AML-193 (cell line): Measurements from ENCODE around the gene CA10.
A peak's percentile ranks its signal among the peaks of the same experiment; 100 is the strongest.

ENCODE experiments used
- DNase-seq, 2 experiments: peaks; one replicate each; lab custom pipeline; 2025; lab: John Stamatoyannopoulos, UW

The CA10 gene

DNA sequence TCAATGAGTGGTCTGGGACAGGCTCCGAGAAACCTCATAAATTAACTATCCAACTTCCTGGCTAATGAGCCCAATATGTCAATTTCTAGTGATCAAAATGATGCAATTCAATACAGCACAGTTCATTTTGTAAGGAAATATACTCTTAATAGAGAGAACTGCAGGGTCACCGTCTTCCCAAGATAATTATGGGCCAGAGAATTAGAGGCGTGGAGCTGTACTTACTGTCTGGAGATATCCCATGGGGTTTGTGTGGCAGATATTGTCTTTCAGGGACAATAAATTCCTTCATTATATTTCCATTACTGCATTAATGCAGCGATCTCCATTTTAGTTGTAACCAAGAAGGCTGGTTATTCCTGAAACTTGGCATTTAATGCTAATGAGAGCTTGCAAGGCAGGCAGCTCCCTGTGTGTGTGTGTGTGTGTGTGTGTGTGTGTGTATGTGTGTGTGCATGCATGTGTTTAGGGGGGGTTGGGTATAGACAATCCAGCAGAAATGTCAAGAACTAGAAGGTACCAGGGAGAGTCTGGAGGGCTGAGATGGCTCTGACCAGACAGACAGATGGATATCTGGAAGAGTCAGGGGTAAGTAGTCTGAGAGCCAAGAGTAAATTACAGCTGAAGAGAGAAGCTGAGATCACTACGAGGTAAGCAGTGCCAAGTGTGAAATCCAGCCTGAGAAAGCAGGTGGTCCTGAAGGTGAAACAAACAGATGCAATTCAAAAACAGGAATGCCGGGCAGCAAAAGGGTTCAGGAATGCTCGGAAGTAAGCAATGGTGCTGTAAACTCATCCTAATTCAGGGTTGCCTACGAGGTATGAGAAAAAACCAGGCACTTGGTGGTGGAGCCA is 393.0 kb downstream of the CA10 start:
- DNase-seq = no peak

DNA sequence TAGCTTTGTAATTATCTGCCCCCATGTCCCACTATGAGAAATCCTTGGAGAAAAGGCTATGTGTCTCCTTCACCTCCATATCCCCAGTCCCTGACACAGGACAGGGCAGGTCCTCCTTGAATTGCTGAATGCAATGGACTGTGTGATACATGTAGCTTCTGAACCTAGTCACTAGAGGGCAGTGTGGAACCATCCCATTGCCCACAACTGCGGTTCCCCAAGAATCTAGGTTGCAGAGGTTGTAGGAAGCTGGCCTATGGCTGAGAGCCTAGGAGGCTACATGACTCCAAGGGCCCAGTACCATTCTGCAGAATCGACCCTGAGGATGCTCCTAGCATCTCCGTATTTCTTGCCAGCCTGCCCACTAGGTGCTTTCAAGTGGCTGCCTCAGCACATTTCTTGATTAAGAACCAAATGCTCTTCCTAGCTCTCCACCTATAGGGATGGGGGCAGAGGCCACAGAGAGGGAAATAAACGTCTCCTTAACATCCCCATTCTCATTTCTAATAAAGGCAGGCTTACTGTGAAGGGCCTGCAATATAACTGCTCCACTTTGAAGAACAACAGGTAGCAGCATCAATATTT is 394.0 kb downstream of the CA10 start:
- peak; percentile 65 to 75 for DNase-seq

DNA sequence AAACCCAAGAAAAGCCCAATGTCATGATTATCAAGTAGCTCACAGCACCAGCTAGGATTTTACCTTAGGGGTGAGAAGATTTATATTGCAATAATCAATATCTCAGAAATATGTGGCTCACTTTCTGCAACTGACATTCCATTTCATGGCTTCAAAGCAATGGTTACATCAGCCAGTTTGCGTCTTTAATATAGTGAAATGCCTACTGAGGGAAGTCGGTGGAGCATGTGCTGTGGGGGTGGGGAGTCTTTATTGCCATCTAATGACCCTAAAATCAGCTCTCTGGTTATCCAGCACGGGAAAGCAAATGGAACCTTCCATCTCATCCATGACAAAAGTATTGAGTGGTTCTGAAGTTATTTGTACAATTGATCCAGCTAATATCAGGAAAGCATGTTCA is 395.5 kb downstream of the CA10 start:
- DNase-seq = no peak

DNA sequence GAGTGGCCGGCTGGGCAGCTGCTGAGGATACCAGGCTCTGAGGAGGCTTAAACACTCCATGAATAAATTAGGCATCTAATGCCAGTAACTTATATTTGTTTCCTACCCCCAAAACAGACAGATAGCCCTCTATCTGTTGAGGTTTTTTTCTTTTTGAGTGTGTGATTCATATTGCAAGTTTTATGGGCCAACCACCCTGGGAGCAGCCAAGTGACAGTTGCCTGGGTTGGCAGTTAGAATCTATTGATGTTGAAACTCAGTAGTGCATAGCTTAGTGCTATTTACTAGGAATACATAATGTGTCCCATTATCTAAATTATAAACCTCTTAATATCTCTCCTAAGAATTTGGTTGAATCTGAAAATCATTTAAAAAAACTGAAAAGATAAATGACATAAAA is 397.4 kb downstream of the CA10 start:
- DNase-seq = no peak

DNA sequence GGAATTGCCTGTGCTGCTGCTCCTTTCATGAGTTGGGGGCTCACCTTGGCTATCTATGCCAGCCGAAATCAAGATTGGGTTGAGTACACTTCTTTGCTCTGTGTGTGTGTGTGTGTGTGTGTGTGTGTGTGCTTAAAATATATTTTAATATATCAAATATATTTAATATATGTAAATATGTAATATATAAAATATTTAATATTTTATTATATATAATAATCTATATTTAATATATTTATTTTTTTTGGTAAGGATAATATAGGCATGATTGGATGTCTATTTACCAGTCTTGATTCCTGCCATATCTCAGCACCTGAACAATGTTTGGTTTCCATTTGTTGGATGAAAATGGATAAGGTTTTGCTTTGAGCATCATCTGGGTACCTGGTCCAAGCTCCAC is 399.3 kb downstream of the CA10 start:
- DNase-seq = no peak

DNA sequence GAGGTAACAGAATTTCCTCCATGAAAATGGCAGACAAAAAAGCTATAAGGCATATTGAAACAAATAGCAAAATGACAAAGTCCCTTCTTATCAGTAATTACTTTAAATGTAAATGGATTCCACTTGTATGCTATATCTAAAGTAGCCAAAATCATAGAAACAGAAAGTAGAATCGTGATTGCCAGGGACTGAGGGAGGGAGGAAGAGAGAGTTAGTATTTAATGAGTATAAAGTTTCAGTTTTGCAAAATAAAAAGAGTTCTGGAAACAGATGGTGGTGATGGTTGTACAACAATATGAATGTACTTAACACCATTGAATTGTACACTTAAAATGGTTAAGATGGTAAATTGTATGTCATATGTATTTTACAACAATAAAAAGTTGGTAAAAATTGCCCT is 407.4 kb downstream of the CA10 start:
- DNase-seq = no peak

DNA sequence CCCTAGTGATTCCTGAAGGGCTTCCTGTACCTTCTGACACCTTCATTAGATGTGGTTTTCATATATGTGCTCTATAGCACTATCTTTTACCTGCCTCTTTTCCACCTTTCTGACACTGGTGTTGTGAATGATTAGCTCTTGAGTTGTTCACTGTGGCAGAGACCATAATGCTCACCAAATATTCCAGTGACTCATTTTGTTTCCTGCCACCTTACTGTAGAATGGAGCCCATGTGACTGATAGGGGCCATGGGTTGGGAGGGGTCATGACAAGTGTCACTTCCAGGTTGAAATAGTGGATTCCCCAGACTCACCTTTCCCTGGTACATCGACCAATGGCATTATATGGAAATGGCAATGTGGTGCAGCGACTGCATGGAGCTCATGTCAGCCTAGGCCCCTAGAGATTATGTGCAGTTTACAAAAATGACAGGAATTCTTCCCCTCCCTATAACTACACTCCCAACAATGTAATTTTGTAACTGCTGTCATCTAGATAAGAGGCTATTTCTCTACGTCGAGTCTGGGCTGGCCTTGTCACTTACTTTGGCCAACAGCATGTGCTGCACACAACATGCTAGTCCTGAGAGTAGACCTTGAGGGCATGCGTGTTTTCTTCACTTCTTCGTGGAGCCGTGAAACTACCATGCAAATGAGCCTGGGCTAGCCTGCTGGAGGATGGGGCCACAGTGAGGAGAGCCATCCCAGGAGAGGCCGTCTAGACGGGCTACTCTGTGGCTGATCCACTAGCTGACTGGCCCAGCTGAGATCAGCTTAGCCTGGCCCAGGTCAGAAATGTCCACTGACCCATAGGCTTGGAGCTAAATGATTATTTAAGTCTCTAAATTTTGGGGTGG is 409.5 kb downstream of the CA10 start:
- DNase-seq = no peak

DNA sequence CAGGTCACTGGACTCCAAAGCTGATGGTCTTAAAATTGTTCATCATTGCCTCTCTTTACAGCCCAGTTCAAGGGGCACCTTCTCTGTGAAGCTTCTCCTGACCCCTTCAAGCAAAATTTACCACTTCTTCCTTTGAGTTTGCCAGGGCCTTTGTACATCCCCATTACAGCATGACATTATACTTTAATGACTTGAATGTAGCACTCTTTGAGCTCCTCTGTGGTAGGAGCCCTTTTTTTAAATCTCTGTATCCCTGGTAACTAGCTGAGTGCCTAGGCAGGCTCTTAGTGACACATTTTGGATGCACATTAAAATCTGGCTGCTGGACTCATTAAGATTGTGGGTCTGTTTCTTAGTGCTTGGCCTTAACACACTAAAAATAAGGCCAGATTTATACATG is 412.1 kb downstream of the CA10 start:
- no peak for DNase-seq

DNA sequence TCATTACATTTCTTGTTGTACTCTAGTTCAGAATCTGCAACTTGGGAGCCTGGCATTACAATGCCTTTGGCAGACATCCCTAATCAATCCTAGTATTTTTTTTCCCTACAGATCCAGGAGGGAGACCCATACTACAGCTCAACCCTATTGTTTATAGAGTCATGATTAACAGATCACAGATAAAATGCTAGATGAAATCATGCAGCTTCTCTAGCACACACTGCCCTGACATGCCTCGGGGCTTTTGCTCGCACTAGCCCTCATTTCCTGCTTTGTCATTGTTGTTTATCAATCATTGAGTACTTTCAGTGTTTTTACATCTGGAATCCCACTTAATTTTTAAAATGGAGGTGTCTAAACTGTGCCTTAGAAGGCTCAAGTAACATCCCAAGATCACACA is 412.5 kb downstream of the CA10 start:
- DNase-seq = no peak

DNA sequence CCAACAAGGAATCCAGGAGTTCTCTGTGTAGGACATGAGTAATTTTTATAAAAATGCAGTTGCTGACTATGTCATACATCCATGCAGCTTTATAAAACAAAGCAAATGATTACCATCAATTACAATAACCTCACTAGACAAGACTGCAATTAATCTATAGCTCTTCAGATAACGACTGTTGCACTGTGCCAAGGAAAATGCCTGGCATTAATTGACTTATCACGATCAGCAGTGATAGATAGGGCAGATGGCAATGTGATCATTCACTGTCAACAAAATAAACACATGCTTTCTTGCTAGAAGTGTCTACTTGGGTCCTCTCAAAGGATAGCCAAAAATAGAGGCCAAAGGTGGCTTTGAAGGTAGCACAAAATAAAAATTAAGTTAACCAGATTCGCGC is 415.0 kb downstream of the CA10 start:
- DNase-seq = no peak

DNA sequence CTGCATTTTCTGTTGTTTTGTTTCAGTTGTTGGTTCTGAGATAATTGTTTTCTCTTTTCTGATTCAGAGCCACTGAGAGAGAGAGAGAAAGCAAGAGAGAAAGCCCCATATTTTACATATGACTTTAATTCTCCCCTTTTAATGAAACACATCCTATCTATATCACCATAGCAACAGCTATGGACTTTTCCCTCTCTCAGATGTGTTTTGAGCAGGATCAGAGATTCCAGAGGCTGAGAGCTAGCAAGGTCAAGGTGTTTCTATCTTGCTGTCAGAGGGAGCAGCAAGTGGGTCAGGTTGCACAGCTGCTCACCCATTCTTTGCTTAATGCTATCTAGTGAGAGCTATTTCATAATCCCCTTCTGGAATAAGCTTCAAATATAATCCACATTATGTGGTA is 415.9 kb downstream of the CA10 start:
- no peak for DNase-seq

DNA sequence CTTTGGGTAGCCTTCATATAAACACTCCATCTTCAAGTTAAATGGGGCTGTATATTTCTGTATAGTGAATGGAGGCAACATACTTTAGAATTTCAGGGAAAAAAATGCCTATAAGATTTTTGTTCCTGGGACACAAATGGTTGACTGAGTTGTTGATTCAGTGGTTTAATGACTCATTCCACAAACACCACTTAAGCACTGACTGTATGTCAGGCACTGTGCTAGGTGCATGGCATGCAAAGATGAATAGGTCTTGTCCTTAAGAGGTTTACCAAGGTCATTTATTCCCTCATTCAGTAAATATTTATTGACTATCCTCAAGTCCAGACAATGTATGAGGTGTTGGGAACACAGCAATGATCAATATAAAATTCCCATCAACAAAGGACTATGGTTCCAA is 417.1 kb downstream of the CA10 start:
- no peak for DNase-seq

DNA sequence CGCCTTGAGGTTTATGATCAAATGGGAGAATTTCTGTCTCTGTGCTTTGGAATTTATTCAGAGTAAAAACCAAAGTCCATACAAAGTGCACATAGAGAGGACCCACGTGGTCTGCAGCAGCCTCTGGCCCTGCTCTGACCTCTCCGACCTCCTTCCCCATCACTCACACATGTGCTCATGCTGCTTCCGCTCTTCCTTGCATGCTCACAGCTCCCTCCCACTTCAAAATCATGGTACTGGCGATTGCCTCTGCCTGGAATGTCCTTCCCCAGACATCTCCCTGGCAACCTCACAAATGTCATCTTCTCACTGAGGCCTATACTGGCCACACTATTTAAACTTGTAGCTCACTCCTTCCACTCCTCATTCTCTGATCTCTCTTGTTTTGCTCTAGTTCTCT is 418.0 kb downstream of the CA10 start:
- DNase-seq = no peak

DNA sequence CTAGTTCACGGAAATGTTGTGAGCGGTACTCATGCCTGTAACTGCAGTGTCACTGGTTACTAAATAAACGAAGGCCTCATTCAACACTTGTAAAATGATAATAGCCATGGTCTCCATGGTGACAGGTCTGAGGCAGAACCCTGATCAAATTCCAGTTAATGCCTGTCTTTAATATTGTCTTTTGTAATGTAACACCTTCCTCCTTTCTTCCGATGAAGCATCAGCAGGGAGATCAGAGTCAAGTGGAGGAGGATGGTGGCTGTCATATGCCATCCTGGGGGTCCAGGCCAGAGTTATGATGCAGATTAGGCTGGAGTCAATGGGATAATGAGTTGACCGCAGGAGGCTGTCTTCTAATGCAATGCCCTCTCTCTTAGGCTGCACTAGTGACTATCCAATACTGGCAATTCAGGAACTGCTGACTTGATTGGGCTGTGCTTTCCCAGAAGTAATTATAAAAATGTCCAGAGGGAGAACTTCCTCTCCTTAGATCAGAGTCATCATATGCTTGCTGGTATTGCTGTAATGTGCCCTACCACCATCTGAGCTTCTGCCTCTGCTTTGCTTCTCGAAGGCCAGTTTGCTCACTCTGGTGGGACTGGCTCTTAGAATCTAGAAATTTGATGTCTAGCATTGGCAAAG is 419.1 kb downstream of the CA10 start:
- DNase-seq = no peak

DNA sequence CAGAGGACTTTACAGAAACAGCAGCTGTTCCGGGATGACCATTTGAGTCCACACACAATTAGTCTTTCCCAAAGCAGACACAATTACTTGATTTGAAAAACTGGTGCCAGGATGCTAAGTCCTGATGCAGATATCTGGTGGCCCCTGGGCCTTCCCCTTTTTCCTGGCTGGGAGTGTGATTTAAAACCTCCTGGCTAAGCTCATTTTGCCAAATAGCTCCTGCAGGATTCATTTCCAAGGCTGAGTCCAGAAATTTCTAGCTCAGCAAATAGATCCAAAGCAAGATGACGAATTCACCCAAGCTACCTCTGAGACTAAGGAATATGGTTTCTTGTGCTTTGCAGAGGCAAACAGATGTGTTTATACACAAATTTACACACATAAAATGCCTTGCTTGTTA is 422.2 kb downstream of the CA10 start:
- DNase-seq = no peak

DNA sequence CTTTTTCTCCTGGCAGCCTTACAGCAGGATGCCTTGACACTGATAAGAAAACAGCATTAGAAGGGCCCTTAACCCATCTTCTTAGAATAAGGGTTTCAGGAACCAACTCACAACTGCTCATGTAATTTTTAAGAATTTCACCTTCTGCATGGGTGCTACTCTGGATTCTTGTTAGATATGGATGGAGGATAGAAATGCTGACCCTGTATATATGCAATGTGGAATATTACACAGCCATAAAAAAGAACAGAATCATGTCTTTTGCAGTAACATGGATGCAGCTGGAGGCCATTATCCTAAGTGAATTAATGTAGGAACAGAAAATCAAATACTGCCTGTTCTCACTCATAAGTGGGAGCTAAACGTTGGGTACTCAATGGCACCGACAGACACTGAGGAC is 423.5 kb downstream of the CA10 start:
- no peak for DNase-seq

DNA sequence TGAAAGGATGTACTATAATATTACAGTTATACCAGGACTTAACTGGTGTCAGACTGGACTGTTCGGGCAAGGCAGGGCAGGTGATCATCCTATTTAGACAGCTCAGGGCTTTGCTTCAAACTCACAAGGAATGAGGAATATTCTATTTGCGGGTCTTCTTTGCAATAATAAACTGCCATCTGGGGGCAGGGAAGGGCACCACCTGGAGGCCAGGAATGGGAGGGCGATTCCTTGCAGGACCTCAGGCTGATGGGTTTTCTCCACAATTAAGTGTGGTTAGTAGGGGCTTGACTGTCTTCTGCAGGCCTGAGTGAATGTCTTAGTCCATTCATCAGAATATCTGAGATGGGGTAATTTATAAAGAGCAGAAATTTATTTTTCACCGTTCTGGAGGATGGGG is 424.1 kb downstream of the CA10 start:
- DNase-seq = peak; percentile 3 to 17

DNA sequence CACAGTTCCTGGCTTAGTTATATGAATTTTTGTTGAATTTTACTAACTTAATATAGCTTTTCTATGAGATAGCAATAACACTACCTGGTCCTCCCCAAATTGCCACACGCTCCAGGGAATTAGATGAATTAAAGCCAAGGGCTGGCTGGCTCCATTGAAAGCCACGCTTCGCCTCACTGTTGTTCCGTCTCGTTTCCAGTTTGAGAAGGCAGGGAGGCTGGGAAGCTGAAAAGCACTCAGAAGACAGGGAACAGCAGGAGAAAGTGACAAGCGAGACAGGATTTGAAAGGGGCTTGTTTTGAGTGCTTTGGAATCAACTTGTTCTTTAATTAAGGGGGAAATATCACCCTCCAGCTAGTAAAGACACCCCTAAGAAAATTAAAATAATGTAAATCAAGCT is 425.3 kb downstream of the CA10 start:
- no peak for DNase-seq

DNA sequence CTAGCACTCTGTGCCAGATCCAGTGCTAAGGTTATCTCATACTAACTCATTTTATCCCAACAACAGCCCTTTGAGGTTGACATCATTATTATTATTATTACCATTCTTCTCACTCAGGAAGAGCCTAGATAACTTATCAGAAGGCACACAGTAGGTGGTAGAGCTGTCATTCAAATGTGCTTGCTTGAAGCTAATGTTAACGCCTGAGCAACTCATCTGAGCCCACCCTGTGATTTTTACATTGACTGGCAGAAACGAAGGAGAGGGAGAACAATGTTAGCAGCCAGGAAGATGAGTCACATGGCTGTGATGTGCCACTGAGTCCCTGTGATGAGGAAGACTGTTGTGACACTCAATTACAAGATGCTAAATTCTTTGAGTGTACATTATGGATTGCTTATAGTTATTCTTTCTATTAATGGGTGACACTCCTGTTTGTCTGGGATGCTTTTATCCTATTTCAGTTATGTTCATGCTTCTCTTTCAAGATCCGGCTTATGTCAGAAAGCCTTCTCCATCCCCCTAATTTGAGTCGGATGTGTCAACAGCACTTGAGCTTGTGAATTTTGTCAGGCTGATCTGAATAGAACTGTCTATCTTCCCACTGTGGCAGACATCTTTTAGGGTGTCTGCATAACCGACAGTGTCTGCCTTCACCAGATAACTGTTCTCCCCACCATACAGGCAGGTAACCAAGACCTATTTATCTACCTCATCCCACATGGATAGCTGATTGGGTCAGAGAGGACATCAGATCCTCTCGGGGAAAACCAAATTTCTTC is 426.4 kb downstream of the CA10 start:
- DNase-seq = no peak

DNA sequence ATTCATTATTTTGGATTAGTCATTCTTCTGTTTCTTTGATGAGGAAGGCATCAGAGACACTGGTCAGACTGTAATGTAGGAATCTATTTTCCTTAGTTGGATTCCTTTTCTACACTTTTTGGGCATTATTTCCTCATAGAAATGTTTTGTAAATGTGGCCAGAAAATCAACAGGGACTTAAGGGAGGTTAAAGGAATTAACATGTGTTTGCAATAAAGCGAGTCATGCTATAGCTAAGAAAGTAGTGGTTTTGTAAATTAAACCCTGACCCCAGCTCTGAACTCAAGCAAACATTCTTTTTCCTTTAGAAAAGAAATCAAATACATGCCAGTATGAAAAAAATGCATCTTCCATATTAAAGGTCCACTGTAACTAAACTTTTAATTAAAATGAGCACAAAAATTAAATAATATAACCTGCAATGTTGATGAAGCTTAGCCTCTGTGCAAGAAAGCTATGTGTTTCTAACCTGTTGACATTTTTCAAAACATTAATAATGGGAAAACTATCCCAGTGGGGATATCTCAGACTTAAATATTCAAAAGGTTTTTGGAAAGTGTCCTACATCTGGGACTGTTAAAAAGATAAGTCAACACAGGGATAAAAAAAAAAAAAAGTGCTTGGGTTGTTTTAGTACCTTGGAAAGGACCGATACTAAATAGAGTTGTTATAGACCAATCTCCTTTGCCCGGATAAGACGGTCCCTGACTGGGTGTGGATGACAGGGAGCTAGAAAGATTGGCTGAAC is 428.0 kb downstream of the CA10 start:
- no peak for DNase-seq

DNA sequence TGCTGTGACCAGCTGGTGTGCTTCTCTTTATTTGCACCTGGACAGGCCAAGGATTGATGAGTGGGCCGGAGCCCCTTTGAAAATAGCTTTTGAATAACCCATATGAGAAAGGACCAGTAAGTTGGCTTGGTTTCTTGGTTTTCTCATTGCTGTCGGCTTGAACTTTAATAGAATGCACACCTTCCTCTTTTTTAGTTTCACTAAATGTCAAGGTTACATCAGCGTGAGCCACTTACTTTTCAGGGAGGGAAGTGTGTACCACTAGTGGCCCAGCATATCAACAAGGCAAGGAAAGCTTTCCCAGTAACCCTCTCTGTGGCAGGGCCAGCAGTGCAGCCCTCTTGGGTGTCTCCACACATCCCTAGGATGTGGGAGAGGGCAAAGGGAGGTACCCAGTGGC is 433.3 kb downstream of the CA10 start:
- no peak for DNase-seq
